NCI-H1436 treated with DMSO at 0.1 percent for 48 hours (cell line): Measurements from ENCODE around the gene YJEFN3.

Source experiments
- DNase-seq: peaks from one replicate; lab custom pipeline; 2025; lab: John Stamatoyannopoulos, UW

YJEFN3 gene

DNA sequence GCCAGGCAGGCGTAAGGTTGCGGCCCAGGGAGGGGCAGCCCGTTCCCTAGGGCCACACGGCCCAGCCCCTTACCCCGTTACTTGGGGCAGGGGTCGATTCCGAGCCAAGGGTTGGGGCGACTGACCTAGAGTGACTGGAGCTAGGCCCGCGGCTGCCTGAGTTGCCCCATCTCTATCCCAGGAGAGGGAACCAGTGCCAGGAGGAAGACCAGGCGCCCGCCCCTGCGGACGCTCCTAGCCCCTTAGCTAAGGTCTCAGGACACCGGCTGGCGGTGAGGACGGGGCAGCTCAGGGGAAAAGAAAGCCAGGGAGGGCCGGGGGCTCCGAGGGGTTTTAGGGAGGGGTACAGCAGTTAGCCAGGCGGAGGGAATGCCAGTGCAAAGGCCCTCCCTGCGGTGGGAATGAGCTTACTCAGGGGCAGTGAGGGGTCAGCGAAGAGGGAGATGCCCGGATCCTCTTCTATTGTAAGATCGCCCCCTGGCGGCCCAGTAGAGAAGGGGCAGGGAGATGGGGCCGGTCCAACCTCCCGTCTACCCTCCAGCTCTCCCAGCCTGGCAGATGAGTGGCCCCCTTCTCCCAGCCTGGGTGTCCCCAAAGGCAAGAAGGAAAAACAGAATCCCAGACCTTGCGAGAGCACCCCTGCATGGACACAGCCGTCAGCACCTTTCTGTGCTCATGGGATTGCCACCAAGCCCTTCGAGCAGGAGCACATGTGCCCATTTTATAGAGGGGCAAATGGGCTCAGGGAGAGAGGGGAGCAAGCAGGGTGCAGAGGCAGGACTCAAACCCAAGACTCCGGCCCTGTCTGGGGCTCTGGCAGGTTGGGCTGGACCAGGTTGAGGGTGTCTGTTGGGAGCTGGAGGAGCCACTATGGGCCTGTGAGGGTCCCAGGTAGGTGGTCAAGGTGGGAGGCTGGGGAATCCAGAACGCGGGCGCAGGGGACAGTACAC lies 25.6 kb downstream of the YJEFN3 start:
- DNase-seq = no peak

GRCh38 chr19:19558055-19558454 lies 29.3 kb downstream of the YJEFN3 start:
- no peak for DNase-seq

- DNase-seq = no peak
Measured at GRCh38 chr19:19558636-19559035, 29.9 kb downstream of the YJEFN3 start.

- DNase-seq = no peak
Measured at GRCh38 chr19:19559931-19560330, 31.2 kb downstream of the YJEFN3 start.

GRCh38 chr19:19561946-19562664 lies 33.4 kb downstream of the YJEFN3 start:
- no peak for DNase-seq

GRCh38 chr19:19562665-19563347 lies 34.1 kb downstream of the YJEFN3 start:
- DNase-seq = no peak

GRCh38 chr19:19563348-19563848 lies 34.7 kb downstream of the YJEFN3 start:
- DNase-seq = no peak

DNA sequence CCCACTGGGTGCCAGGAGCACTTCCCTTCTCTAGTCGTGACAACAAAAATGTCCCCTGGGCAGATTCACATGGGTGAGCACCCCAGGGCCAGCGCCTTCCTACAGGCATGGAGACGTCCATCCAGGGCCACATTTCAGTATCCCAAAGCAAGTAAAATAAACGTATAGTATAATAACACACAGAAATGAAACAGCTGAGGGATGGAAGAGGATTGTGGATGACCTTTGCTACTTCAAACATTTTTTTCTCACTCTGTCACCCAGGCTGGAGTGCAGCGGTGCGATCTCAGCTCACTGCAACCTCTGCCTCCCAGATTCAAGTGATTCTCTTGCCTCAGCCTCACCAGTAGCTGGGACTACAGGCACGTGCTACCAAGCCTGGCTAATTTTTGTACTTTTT lies 37.6 kb downstream of the YJEFN3 start:
- no peak for DNase-seq

DNA sequence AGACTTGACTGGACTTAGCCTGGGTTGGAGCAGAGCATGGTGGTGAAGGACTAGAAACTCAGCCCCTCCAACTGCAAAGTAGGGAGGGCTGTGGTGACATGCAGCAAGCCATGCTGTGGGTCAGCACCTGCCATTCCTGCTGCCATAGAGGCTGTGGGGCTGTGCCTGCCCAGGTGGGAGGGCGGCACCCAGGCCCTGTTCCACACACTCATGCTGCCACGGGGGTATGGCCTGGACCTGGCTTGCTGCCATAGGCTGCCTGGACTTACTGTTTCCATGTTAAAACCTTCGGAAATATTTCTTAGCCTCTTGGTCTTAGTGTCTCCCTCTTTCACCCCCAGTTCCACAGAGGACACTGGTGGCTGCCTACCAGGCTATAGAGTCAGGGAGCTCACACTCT lies 38.7 kb downstream of the YJEFN3 start:
- no peak for DNase-seq

GRCh38 chr19:19568802-19569756 lies 40.4 kb downstream of the YJEFN3 start:
- DNase-seq = no peak

- DNase-seq = no peak
Measured at GRCh38 chr19:19570571-19570970, 41.9 kb downstream of the YJEFN3 start.

DNA sequence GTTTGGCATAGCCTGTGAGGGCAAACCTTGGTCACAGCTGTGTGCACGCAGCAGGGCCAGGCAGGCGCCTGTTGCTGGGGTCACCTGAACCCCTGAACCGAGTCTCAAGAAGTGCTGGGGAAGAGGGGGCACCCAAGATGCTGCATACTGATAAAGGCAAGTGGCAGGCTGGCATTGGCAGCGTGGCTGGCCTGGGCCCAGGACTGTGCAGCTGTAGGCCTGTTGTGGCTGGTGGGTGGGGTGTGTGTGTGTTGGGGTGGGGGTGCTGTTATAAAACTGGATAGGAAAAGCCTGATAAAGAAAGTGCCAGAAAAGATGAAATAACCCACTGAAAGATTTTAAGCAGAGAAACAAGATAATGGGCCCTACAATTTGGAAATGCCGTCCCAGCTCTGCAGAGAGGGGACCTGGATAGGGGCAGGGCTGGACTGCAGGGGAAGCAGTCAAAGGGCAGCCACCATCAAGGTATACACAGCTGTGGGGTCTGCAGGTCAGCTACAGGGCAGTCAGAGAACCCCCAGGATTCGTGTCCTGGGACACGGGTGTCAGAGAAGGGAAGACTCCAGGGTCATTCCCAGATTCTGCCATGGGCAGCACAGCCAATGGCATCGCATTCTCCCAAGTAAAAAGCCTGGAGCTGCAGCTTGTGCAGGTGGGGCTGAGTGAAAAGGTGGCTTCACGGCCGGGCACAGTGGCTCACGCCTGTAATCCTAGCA lies 42.5 kb downstream of the YJEFN3 start:
- no peak for DNase-seq

DNA sequence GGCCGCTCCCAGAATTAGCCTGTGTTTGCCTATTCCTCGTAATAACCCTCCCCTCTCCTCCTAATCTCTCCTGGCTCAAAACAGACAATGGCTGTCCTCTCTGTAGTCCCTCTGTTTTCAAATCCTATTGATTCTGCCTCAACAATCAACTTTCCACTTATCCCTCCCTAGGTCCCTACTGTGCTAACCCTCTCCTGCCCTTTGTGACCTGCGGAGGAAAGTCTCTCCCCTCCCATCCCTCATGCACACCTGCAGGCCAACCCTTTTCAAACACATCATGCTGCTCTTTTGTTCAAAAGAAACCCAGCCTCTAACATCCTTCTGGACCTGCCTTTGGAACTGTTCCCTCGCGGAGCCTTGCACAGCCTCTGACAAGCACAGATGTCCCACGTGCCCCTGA lies 46.7 kb downstream of the YJEFN3 start:
- DNase-seq = no peak

DNA sequence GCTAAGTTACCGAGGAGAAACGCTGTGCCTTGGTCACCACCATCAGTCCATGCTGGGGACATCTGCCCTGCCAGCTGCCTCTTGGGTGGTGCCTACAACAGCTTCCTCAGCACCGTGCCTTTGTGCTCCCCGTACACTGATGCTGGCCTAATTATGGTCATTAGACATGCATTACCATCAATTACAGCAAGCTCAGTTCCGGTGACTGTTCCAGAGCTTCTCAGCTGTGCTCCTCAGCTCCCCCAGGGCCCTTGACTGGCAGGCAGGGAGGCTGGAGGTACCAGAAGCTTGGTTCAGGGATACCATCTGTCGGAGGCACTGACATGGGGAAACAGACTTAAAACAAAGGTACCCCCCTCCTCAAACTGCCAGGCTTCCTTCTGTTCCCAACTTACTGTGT lies 49.5 kb downstream of the YJEFN3 start:
- peak; percentile 91 for DNase-seq

DNA sequence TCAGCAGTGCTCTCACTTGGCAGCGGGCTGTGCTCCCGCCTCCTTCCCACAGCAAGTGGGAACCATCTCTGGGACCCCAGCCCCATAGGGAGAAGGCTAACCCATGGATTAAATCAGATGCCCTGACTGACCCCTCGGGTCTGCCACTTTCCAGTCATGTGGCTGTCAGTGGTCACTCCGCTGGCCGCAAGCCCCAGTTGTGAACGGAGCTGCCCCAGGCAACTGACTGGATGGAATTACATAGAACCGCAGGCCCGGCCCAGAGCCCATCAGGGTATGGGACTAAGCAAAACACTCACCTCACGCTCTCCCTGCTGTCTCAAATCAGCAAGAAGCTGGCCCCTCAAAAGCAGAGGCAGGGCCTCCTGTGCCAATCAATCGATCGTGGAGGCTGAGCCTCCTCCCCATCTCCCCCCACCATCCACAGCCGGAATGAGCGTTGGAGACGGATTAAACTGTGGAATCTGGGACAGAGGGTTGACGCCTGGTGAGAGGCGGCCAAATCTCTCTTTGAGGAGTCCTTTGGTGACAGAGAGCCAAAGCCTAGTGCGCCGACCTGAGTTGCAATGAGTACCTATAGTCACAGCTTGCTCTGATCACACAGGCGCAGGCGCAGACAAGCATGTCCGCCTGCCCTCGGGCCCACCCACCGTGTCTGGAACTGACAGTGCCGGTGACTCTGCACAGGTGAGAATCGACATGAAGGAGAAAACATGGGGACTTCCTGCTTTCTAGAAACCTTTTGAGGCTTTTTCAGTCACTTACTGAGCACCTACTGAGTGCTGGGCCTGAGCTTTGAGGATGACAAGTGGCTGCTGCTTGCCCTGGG lies 51.0 kb downstream of the YJEFN3 start:
- no peak for DNase-seq

- no peak for DNase-seq
Measured at GRCh38 chr19:19580418-19580817, 51.7 kb downstream of the YJEFN3 start.

DNA sequence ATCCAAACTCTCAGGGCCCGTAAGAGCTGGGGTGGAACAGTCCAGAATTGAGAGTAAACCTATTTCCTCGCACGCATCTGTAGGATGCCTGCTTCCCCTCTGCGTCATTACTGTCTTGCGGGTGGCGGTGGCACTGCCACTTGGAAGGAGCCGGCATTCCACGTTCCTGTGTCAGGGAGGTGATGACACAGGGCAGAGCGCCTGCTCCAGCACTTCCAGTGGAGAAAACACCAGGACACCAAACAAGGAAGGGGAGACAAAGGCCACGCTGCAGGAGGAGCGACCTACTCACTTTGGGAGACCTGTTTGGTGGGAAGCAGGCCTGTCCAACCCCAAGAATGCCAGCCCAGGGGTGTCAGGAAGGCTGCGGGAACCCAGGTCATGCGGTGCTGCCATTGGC lies 52.7 kb downstream of the YJEFN3 start:
- no peak for DNase-seq

GRCh38 chr19:19582471-19582870 lies 53.8 kb downstream of the YJEFN3 start:
- DNase-seq = no peak

DNA sequence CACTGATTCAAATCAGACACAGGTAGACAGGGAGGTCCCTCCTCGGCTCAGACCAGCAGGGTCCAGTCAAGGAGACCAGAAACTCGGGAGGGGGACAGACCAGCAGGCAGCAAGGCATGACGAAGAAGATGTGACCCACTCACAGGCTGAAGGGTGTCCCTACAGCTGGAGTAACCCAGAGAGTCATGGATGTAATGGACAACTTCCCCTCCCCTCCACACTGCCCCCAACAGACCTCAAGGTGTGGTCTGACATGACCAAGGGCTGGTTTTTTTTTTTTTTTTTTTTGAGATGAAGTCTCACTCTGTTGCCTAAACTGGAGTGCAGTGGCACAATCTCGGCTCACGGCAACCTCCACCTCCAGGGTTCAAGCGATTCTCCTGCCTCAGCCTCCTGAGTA lies 55.6 kb downstream of the YJEFN3 start:
- DNase-seq = no peak
